Epithelial cell of proximal tubule (primary cell): ENCODE results near the gene NBL1. TPM values are rescaled to one million over a fixed set of nuclear protein-coding genes. Genes with fewer than 3 reads are reported as not detected.

Experiments used
- DNase-seq: peaks from one replicate; pipeline ENCODE4 v3.0.0-alpha.2; 2011; ENCODE audit warnings: low read depth
- H3K4me3 ChIP-seq: 2 replicates; pipeline ENCODE4 v1.5.1; 2011; ENCODE audit warnings: low read depth, mild to moderate bottlenecking, low read length
- CTCF ChIP-seq: conservative IDR thresholded peaks from 2 replicates; pipeline ENCODE4 v1.5.1; 2012; ENCODE audit warnings: low read depth, mild to moderate bottlenecking, low read length
- total RNA-seq: library from RNA; depleted of rRNA; stranded (reverse); fragments of >200 nt; gene quantifications from 2 replicates; pipeline ENCODE4 v1.2.3, GENCODE V29; 2015

NBL1 gene
- total RNA-seq, 1 donor from 2014 or later, result 64.6 TPM

DNA sequence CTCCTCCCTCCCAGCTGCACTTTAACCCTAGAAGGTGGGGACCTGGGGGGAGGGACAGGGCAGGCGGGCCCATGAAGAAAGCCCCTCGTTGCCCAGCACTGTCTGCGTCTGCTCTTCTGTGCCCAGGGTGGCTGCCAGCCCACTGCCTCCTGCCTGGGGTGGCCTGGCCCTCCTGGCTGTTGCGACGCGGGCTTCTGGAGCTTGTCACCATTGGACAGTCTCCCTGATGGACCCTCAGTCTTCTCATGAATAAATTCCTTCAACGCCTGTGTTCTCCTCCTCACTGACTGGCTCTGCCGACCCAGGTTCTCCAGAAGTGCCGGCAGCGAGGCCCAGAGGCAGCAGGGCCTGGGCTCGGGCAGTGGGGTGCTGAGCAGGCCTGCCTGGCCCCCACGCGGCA is 14.1 kb downstream of the NBL1 start:
- no peak for TF ChIP-seq CTCF
- H3K4me3 ChIP-seq, result no peak overlapping the region
- no peak for DNase-seq

DNA sequence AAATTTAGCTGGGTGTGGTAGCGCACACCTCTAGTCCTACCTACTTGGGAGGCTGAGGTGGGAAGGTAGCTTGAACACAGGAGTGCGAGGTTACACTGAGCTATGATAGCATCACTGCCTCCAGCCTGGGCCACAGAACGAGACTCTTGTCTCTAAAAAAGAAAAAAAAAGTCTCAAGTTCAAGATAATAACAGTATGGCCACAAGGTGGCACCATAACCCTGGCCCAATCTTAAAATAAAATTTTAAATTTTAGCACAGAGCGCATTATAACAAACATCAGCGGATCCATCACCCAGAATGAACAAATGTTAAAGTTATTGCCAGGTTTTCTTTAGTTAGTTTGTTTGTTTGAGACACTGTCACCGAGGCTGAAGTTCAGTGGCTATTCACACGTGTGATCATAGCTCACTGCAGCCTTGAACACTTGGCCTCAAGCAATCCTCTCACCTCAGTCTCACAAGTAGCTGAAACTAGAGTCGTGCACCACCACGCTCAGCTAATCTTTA is 17.7 kb downstream of the NBL1 start:
- H3K4me3 ChIP-seq, result no peak overlapping the region
- peak; percentile 66 for TF ChIP-seq CTCF
- DNase-seq, result no peak

DNA sequence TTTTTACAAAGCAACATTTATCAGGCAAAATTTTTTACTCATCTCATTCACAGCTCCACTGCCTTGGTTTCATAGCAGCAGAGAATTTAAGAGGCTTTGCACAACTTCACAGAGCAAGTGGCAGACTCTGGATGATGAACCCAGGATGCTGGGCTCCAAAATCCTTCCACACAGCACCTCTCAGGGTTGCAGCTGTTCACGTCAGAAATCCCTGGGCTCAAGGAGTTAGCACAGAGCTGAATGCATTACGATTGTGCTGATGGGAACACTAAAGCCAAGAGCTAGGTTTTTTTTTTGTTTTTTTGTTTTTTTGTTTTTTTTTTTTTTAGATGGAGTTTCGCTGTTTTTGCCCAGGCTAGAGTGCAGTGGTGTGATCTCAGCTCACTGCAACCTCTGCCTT is 18.2 kb downstream of the NBL1 start:
- no peak overlapping the region for H3K4me3 ChIP-seq
- no peak for DNase-seq
- no peak for TF ChIP-seq CTCF

DNA sequence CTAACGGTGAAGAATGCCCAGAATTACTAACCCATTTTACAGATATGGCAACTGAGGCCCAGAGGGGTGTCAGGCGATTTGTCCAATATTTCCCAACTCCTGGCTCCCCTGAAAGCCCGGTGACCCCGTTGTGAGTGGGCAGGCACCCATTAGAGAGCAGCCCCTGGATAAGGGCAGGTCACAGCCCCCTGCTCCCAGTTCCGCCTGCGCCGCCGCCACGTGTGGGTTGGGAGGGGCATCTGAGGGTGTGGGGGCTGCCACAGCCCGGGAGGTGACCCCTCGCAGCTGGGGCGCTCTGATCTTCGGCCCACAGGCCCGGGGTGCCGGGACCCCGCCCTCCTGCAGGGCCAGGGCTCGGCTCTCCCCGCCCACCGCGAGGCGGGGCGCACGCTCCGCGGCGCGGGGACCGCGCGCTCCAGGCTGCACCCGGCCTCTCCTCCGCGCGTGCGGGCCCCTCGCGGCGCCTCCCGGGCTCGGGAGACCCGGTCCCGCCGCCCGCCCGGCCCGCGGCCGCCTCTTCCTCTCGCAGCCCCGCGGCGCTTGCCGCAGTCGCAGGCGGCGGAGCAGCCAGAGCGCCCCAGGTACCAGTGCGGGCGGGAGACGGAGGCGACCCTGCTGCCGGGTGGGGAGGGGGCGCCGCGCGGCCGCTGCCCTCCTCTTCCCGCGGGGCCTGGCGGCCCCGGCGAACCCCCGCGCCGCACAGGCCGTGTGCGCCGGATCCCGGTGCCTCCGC is 20.5 kb downstream of the NBL1 start, which contains the start of gene HTR6:
Gene HTR6 (plus strand): TSS at position 423 of the 733 bp plus-strand sequence. CDS start 879 bp downstream, outside the sequence.
- no peak within 1 kb of the TSS for H3K4me3 ChIP-seq

DNA sequence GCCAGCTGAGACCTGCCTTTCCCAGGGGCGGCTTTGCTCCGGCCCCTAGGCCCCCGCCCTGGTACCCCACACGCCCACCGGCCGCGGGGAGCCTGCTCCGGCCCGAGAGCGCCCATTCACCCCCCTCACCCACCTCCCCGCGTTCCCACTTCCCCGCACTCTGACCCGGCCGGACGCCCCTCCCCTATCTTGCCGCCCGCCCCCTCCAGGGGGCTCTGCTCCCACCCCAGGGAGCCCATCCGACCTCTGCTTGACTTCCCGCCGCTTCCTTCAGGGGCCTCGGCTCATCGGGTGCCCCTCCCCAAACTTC is 21.0 kb downstream of the NBL1 start:
- no peak for DNase-seq
- no peak for TF ChIP-seq CTCF
- H3K4me3 ChIP-seq, result no peak overlapping the region

More for the DNA sequence above, 20.5 kb downstream of the NBL1 start, which contains the start of gene HTR6:
- TF ChIP-seq CTCF, result no peak
- DNase-seq, result no peak

- no peak for TF ChIP-seq CTCF
- no peak overlapping the region for H3K4me3 ChIP-seq
- no peak for DNase-seq
These were observed 21.7 kb downstream of the NBL1 start for GRCh38 chr1:19665496-19666465.
